IMR-90 (cell line): ENCODE results near the gene CCNDBP1. TPM values are rescaled to one million over a fixed set of nuclear protein-coding genes. Genes with fewer than 3 reads are reported as not detected.

Source experiments
- ATAC-seq: fragments of 200-7000 bp; cut with Tn5 transposase; 2 replicates; pipeline ENCODE4 v1.9.1; 2020; ENCODE audit warnings: low read depth, mild to moderate bottlenecking, moderate library complexity
- BruUV-seq: library from RNA; stranded (reverse); fragments of 400-500 nt; replicated peaks from 2 replicates; lab custom pipeline; 2021; lab: Mats Ljungman, UMichigan
- CTCF ChIA-PET: fragments of 300-600 bp; formaldehyde crosslinking; extraction: SDS; loops from one replicate; lab custom pipeline; 2021; ENCODE audit warnings: antibody characterized with exemption; lab: Yijun Ruan, JAX
- POLR2A ChIA-PET: fragments of 300-600 bp; sonication (Branson Sonifier 250); formaldehyde crosslinking; loops from one replicate; lab custom pipeline; 2022; ENCODE audit warnings: antibody characterized with exemption; ENCODE audit not compliant: unreplicated experiment; lab: Charles Lee
- DNase-seq: peaks from one replicate; pipeline ENCODE4 v3.0.0; 2013
- H2AFZ ChIP-seq: replicated peaks from 2 replicates; pipeline ENCODE3; 2013; ENCODE audit warnings: low read length, mild to moderate bottlenecking; ENCODE audit not compliant: poor library complexity
- H2AK5ac ChIP-seq: 2 replicates; pipeline ENCODE4 v1.6.1; 2013; ENCODE audit warnings: low read depth, low read length, inconsistent platforms
- H2AK9ac ChIP-seq: replicated peaks from 2 replicates; pipeline ENCODE3; 2013; ENCODE audit warnings: mild to moderate bottlenecking, low read depth, low read length, moderate library complexity; ENCODE audit not compliant: poor library complexity
- H2BK120ac ChIP-seq: 2 replicates; pipeline ENCODE4 v1.6.1; 2013; ENCODE audit warnings: low read depth, low read length, inconsistent platforms
- H2BK15ac ChIP-seq: 3 replicates; pipeline ENCODE4 v1.6.1; 2013; ENCODE audit warnings: low read depth, low read length, inconsistent platforms
- H2BK20ac ChIP-seq: 2 replicates; pipeline ENCODE4 v1.6.1; 2013; ENCODE audit warnings: low read depth, mild to moderate bottlenecking, inconsistent platforms, low read length, moderate library complexity
- H2BK5ac ChIP-seq: 2 replicates; pipeline ENCODE4 v1.6.1; 2013; ENCODE audit warnings: mild to moderate bottlenecking, low read depth, low read length, inconsistent platforms; ENCODE audit not compliant: poor library complexity, severe bottlenecking
- H3K14ac ChIP-seq: replicated peaks from 2 replicates; pipeline ENCODE4 v1.6.1; 2013; ENCODE audit warnings: low read depth, low read length, inconsistent platforms
- H3K18ac ChIP-seq: 2 replicates; pipeline ENCODE4 v1.6.1; 2013; ENCODE audit warnings: low read depth, low read length, control low read depth
- H3K23ac ChIP-seq: 2 replicates; pipeline ENCODE4 v1.6.1; 2013; ENCODE audit warnings: low read depth, low read length, inconsistent platforms
- H3K27ac ChIP-seq: 2 replicates; pipeline ENCODE4 v1.5.1; 2013; ENCODE audit warnings: mild to moderate bottlenecking, control low read depth, low read length; ENCODE audit not compliant: insufficient read depth
- H3K27me3 ChIP-seq: 2 replicates; pipeline ENCODE4 v1.6.1; 2013; ENCODE audit warnings: low read length; ENCODE audit not compliant: control insufficient read depth, insufficient read depth
- H3K36me3 ChIP-seq: 2 replicates; pipeline ENCODE4 v1.6.1; 2013; ENCODE audit warnings: low read length, mixed read lengths; ENCODE audit not compliant: control insufficient read depth, insufficient read depth
- H3K4ac ChIP-seq: 2 replicates; pipeline ENCODE4 v1.6.1; 2013; ENCODE audit warnings: low read depth, low read length, inconsistent platforms
- H3K4me1 ChIP-seq: 2 replicates; pipeline ENCODE4 v1.6.1; 2013; ENCODE audit warnings: low read length, mixed read lengths; ENCODE audit not compliant: control insufficient read depth, insufficient read depth
- H3K4me2 ChIP-seq: 2 replicates; pipeline ENCODE4 v1.6.1; 2013; ENCODE audit warnings: low read depth, mild to moderate bottlenecking, control low read depth, low read length, moderate library complexity
- H3K4me3 ChIP-seq: 2 replicates; pipeline ENCODE4 v1.5.1; 2013; ENCODE audit warnings: low read depth, mild to moderate bottlenecking, control low read depth, low read length, moderate library complexity; ENCODE audit not compliant: insufficient read depth
- H3K56ac ChIP-seq: 2 replicates; pipeline ENCODE4 v1.6.1; 2013; ENCODE audit warnings: low read length, inconsistent platforms; ENCODE audit not compliant: insufficient read depth; ENCODE audit errors: extremely low read depth
- H3K79me1 ChIP-seq, 2 experiments: 2 replicates each; pipeline ENCODE4 v1.6.1; 2013; ENCODE audit warnings: low read length in 2 of 2, inconsistent platforms in 1 of 2, low read depth in 1 of 2
- H3K9ac ChIP-seq: 2 replicates; pipeline ENCODE4 v1.6.1; 2013; ENCODE audit warnings: low read depth, low read length, control low read depth
- H3K9me1 ChIP-seq: 2 replicates; pipeline ENCODE4 v1.6.1; 2013; ENCODE audit warnings: low read length, inconsistent platforms; ENCODE audit not compliant: insufficient read depth
- H3K9me3 ChIP-seq: 2 replicates; pipeline ENCODE4 v1.6.1; 2013; ENCODE audit warnings: low read length; ENCODE audit not compliant: control insufficient read depth, insufficient read depth
- H4K20me1 ChIP-seq: 2 replicates; pipeline ENCODE4 v1.6.1; 2013; ENCODE audit warnings: low read length, inconsistent platforms; ENCODE audit not compliant: insufficient read depth
- H4K5ac ChIP-seq: 2 replicates; pipeline ENCODE4 v1.6.1; 2013; ENCODE audit warnings: mild to moderate bottlenecking, low read depth, low read length, control low read depth
- H4K8ac ChIP-seq, 2 experiments: 2 replicates each; pipeline ENCODE4 v1.6.1; 2013; ENCODE audit warnings: low read depth in 2 of 2, low read length in 2 of 2, control low read depth in 1 of 2, inconsistent platforms in 1 of 2
- H4K91ac ChIP-seq: 2 replicates; pipeline ENCODE4 v1.6.1; 2013; ENCODE audit warnings: low read depth, low read length, inconsistent platforms; ENCODE audit not compliant: insufficient read depth
- CEBPB ChIP-seq: IDR thresholded peaks from 2 replicates; pipeline ENCODE4 v1.6.1; 2012; ENCODE audit warnings: low read depth, low read length, improper control_type of control experiment
- CHD1 ChIP-seq: IDR thresholded peaks from 2 replicates; pipeline ENCODE4 v1.6.1; 2012; ENCODE audit warnings: low read depth, low read length, improper control_type of control experiment
- FOS ChIP-seq: fragments of 150-350 bp; IDR thresholded peaks from 2 replicates; pipeline ENCODE4 v1.6.1; 2016; ENCODE audit warnings: low read depth, low read length
- MAFK ChIP-seq: IDR thresholded peaks from 2 replicates; pipeline ENCODE4 v1.6.1; 2012; ENCODE audit warnings: low read depth, low read length, improper control_type of control experiment
- MAZ ChIP-seq: IDR thresholded peaks from 2 replicates; pipeline ENCODE4 v1.6.1; 2012; ENCODE audit warnings: low read depth, mild to moderate bottlenecking, low read length, improper control_type of control experiment, moderate library complexity, borderline replicate concordance
- MXI1 ChIP-seq: IDR thresholded peaks from 2 replicates; pipeline ENCODE4 v1.6.1; 2012; ENCODE audit warnings: low read depth, mild to moderate bottlenecking, low read length, moderate library complexity, borderline replicate concordance
- NFE2L2 ChIP-seq: fragments of 150-350 bp; IDR thresholded peaks from 2 replicates; pipeline ENCODE4 v1.6.1; 2016; ENCODE audit warnings: low read depth, mild to moderate bottlenecking, low read length
- SMC3 ChIP-seq: fragments of 150-350 bp; IDR thresholded peaks from 2 replicates; pipeline ENCODE4 v1.6.1; 2016; ENCODE audit warnings: low read depth, mild to moderate bottlenecking, antibody characterized with exemption, low read length, moderate library complexity
- USF2 ChIP-seq: fragments of 150-350 bp; IDR thresholded peaks from 2 replicates; pipeline ENCODE4 v1.6.1; 2017; ENCODE audit warnings: mild to moderate bottlenecking, antibody characterized with exemption, low read length, low read depth
- WGBS, 2 experiments: methylation state at CpG; one replicate each; pipeline versions ENCODE4 v1.1.5 to v1.1.7; 2013; ENCODE audit warnings: missing lambda C conversion rate in 2 of 2; ENCODE audit not compliant: insufficient read length in 1 of 2; ENCODE audit errors: extremely low coverage in 2 of 2; 5-methylcytosine and 5-hydroxymethylcytosine counted together
- dilution Hi-C: fragments of 300-500 bp; cut with HindIII; formaldehyde crosslinking; loops from one replicate; pipeline ENCODE4 v1.14.3; 2018; ENCODE audit warnings: low sequenced_read_pairs; ENCODE audit not compliant: unreplicated experiment
- in situ Hi-C: fragments of 300-500 bp; cut with MboI; formaldehyde crosslinking; loops from 3 replicates; pipeline ENCODE4 v1.14.3; 2019; ENCODE audit warnings: low sequenced_read_pairs, inconsistent platforms, mixed read lengths
- intact Hi-C: fragments of 100-400 bp; cut with micrococcal nuclease; formaldehyde crosslinking; loops from 2 replicates; pipeline ENCODE4 v1.10.0; 2022
- polyA plus RNA-seq, 3 experiments: library from polyadenylated mRNA; depleted of rRNA; stranded (reverse); fragments of >200 nt; gene quantifications; 2 replicates each; pipeline ENCODE4 v1.2.3, GENCODE V29; 2012; ENCODE audit warnings: low replicate concordance in 1 of 3
- total RNA-seq: library from RNA; depleted of rRNA; stranded (reverse); fragments of >200 nt; gene quantifications from 2 replicates; pipeline ENCODE4 v1.2.3, GENCODE V29; 2012

The CCNDBP1 gene
- total and polyA plus RNA-seq, 2 of the 4 experiments (the other 2 are of a cell fraction), result 34.9 to 40.3 TPM

GRCh38 chr15:43194795-43195194 lies 9.6 kb downstream of the CCNDBP1 start:
- Histone ChIP-seq H3K4me2 (peak overlapping the region; percentile 71; the same call in 1 of the 2 replicates), H2BK20ac (no peak overlapping the region), H2BK15ac (no peak overlapping the region), H2BK5ac (no peak overlapping the region), H4K5ac (no peak overlapping the region), H3K14ac (no peak overlapping the region; the same call in 1 of the 2 replicates), H3K23ac (no peak overlapping the region), H3K79me1 (no peaks in the 10 kb centered on the region), H3K9me3 (peaks cover 2% of the 10 kb centered on the region; the same call in 1 of the 2 replicates), H4K91ac (no peak overlapping the region), H3K9me1 (no peaks in the 10 kb centered on the region; the same call in 1 of the 2 replicates), H4K20me1 (no peaks in the 10 kb centered on the region), H3K18ac (no peak overlapping the region), H2AFZ (no peak overlapping the region), H3K27me3 (no peaks in the 10 kb centered on the region), H2BK120ac (no peak overlapping the region), H3K4ac (no peak overlapping the region), H2AK9ac (no peak overlapping the region), H3K9ac (no peak overlapping the region), H4K8ac (no peak overlapping the region), H3K4me1 (peaks cover 5% of the 10 kb centered on the region), H2AK5ac (no peak overlapping the region), H3K36me3 (peaks cover 28% of the 10 kb centered on the region), H3K4me3 (no peak overlapping the region), H3K56ac (no peak overlapping the region), H3K27ac (no peak overlapping the region)
- dilution Hi-C loops (no loop called here), in situ Hi-C loops (no loop called here), intact Hi-C loops (no loop called here)
- ChIA-PET CTCF (interaction anchor here (1.6 kb wide), 1 partner anchor 9 kb away, joined by 10 read pairs; no protein-coding TSS in a partner anchor), POLR2A (no interaction called here)
- peak; percentile 38 for DNase-seq
- WGBS, 2 experiments, result no CpG with 5 or more reads among the region's 2 CpGs
- ATAC-seq, result peak; percentile 40
- no peak for TF ChIP-seq CHD1
- TF ChIP-seq SMC3, result no peak
- no peak for TF ChIP-seq USF2
- TF ChIP-seq FOS, result no peak
- no peak for TF ChIP-seq NFE2L2
- no peak for TF ChIP-seq MAFK
- TF ChIP-seq MAZ, result no peak
- no peak for TF ChIP-seq MXI1
- no peak for TF ChIP-seq CEBPB
- no TSS peak for BruUV-seq
